Adrenal gland (tissue), 12 donors: ENCODE results near the gene BCAR3. TPM values are rescaled to one million over a fixed set of nuclear protein-coding genes. Genes with fewer than 3 reads are reported as not detected.

Experiments
- DNase-seq, 7 donors: peaks; one replicate each; pipeline ENCODE4 v3.0.0-alpha.2; 2019 to 2020
- H3K27ac ChIP-seq, 5 donors: fragments of 200-600 bp; sonication (generic) in 4 of 5; 1 replicate in 3 of 5; 2 replicates in 2 of 5; pipeline versions ENCODE4 v1.5.1 to v1.8.0; 2016 to 2020; ENCODE audit warnings: mild to moderate bottlenecking in 1 of 5
- H3K27me3 ChIP-seq: fragments of 200-600 bp; 2 replicates; pipeline ENCODE4 v1.8.0; 2021
- H3K36me3 ChIP-seq, 2 donors: fragments of 200-600 bp; replicated peaks in 1 of 2; 1 replicate in 1 of 2; 2 replicates in 1 of 2; pipeline versions ENCODE4 v1.5.1 to v1.8.0; 2018 to 2022
- H3K4me1 ChIP-seq, 2 donors: fragments of 200-600 bp; replicated peaks in 1 of 2; 1 replicate in 1 of 2; 2 replicates in 1 of 2; pipeline versions ENCODE4 v1.5.1 to v1.8.0; 2018 to 2021
- H3K4me3 ChIP-seq, 4 donors: fragments of 200-600 bp; sonication (generic) in 3 of 4; one replicate each; pipeline ENCODE4 v1.5.1; 2016 to 2018
- H3K9me3 ChIP-seq, 3 donors: fragments of 200-600 bp; sonication (generic) in 1 of 3; replicated peaks in 1 of 3; 1 replicate in 2 of 3; 2 replicates in 1 of 3; pipeline versions ENCODE4 v1.5.1 to v1.8.0; 2016 to 2021
- POLR2A ChIP-seq, 2 donors: fragments of 450-650 bp; IDR thresholded peaks; one replicate each; pipeline ENCODE4 v1.6.1; 2017; ENCODE audit warnings: antibody characterized with exemption in 2 of 2, mild to moderate bottlenecking in 2 of 2, moderate library complexity in 1 of 2
- WGBS, 4 donors: extraction: QIAGEN DNeasy Blood & Tissue Kit in 2 of 4; methylation state at CpG; one replicate each; pipeline versions ENCODE4 v1.1.5 to v1.1.7; 2013 to 2017; 5-methylcytosine and 5-hydroxymethylcytosine counted together
- intact Hi-C, 2 donors: fragments of 100-400 bp; cut with DNase I; formaldehyde crosslinking; loops; one replicate each; pipeline versions ENCODE4 v1.14.1 to v1.15.0; 2022 to 2023
- polyA plus RNA-seq, 3 donors: library from polyadenylated mRNA; stranded (reverse); fragments of 200-250 nt in 2 of 3; fragments of 350-450 nt in 1 of 3; fragmentation: Illumina TruSeq in 1 of 3; extraction: RNeasy Lipid Tissue Mini Kit (QIAGEN cat#74804) in 1 of 3; gene quantifications; one replicate each; pipeline ENCODE4 v1.2.3, GENCODE V29; 2013 to 2014
- total RNA-seq, 9 donors: library from RNA; depleted of rRNA in 4 of 9; stranded (reverse); fragments of >200 nt in 4 of 9; fragments of 120-200 nt in 1 of 9; fragmentation: NEBNext Ultra II Directional in 1 of 9; extraction: Animal tissue kit (Norgen Biotek cat#: 25700) in 1 of 9; gene quantifications; one replicate each; pipeline versions ENCODE4 v1.1.0 to v1.2.4, GENCODE V29; 2013 to 2023
- TF ChIP-seq, protein P1 (sequence below), 6 experiments: fragments of 450-650 bp in 4 of 6; fragments of 200-600 bp in 2 of 6; sonication (generic) in 1 of 6; IDR thresholded peaks; 1 replicate in 5 of 6; 2 replicates in 1 of 6; pipeline versions ENCODE4 v1.5.1 to v1.8.0; 2016 to 2021; ENCODE audit warnings: antibody characterized with exemption in 6 of 6, mild to moderate bottlenecking in 2 of 6, moderate library complexity in 1 of 6
- donor health status: healthy with polysubstance abuse.
- donor health status: Bipolar disorder and iron deficiency.
- donor health status: DM: yes; HTN: yes; CAD: no.
- donor health status: DM: no; HTN: no; CAD: no.
- donor health status: DM: no; HTN: no; CAD: no.
- donor health status: DM: yes; HTN: yes; CAD: no.

The BCAR3 gene
- total and polyA plus RNA-seq, 12 donors, result 6.5 to 31.6 (median 23.9) TPM

DNA sequence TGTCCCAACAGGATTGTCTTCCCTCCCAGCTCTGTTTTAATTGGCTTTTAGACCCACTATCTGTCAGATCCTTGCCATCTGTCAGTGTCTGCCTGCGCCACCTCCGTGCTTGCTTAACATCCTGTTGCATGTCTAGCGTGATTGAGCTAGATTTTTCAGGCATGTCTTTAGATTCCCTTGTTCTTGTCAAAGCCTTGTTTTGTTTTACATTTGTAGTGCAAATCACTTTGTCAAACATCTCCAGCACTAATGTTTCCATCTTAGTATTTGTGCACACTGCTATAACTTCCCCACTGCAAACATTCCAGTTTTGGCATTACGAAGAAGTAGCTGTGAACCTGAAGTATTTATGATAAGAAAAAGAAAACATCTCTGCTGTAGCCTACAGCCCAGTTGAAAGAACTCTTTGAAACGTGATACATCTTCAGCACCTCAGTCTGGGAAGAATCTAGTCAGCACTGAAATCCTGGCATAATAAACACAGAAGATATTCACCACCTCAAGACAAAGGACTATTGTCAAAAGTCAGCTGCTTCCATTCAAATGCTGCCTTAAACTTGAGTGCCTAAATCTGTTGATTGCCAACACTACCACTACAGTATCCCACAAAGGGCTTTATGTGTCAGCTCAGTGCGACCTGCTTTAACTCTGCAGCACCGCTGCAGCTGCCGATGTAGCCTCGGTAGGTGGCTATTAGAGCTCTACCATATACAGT lies 128.7 kb downstream of the BCAR3 start:
- intact Hi-C loops, result no loop called here

DNA sequence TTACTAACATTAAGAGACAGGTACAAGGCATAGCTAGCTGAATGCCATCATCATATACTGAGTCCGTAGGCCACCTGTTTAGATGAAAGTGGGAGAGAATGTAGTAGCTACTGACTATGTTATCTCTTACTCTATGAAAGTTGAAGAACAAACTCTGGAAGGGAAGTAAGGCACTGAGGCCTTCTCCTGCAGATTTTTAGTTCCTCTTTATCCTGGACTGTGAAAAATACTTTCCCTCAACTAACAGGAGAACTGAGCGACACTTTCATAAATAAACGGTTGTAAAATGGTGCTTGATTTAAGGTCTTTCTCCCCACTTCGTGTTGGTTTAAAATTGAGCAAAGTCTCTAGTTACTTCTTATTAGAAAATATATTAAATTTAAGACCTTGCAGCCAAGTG lies 131.8 kb downstream of the BCAR3 start:
- DNase-seq, result no peak
- no peak overlapping the region for H3K4me3 ChIP-seq
- H3K27me3 ChIP-seq, result no peaks in the 10 kb centered on the region
- no peak for TF ChIP-seq POLR2A (IDR thresholded peaks at IDR 0.05)
- TF ChIP-seq, protein P1, sequence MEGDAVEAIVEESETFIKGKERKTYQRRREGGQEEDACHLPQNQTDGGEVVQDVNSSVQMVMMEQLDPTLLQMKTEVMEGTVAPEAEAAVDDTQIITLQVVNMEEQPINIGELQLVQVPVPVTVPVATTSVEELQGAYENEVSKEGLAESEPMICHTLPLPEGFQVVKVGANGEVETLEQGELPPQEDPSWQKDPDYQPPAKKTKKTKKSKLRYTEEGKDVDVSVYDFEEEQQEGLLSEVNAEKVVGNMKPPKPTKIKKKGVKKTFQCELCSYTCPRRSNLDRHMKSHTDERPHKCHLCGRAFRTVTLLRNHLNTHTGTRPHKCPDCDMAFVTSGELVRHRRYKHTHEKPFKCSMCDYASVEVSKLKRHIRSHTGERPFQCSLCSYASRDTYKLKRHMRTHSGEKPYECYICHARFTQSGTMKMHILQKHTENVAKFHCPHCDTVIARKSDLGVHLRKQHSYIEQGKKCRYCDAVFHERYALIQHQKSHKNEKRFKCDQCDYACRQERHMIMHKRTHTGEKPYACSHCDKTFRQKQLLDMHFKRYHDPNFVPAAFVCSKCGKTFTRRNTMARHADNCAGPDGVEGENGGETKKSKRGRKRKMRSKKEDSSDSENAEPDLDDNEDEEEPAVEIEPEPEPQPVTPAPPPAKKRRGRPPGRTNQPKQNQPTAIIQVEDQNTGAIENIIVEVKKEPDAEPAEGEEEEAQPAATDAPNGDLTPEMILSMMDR (IDR thresholded peaks at IDR 0.05), result no peak
- no peaks in the 10 kb centered on the region for H3K9me3 ChIP-seq
- peaks cover 0 to 22% of the 10 kb centered on the region in 2 donors for H3K4me1 ChIP-seq
- H3K36me3 ChIP-seq, result no peaks in the 10 kb centered on the region
- H3K27ac ChIP-seq, result no peak overlapping the region
- intact Hi-C loops, result loop anchor here in 1 of 2 donors (10.0 kb wide), 1 partner anchor 105 kb away; the partner anchor contains the start of gene FNBP1L
- 78 to 94% (median 87%) methylated on average over 4 of the region's 4 CpGs for WGBS, 4 donors

More for the DNA sequence above, 128.7 kb downstream of the BCAR3 start:
- Histone ChIP-seq H3K27me3 (no peaks in the 10 kb centered on the region), H3K36me3 (no peaks in the 10 kb centered on the region), H3K9me3 (no peaks in the 10 kb centered on the region), H3K4me1 (peaks cover 0 to 22% of the 10 kb centered on the region in 2 donors), H3K4me3 (no peak overlapping the region), H3K27ac (peak overlapping the region in 1 of 5 donors; percentile 53)
- peak in 2 of 7 donors; percentile 26 to 56 for DNase-seq
- TF ChIP-seq, protein P1 (IDR thresholded peaks at IDR 0.05), result no peak
- TF ChIP-seq POLR2A (IDR thresholded peaks at IDR 0.05), result no peak
- WGBS, 4 donors, result 73 to 77% (median 75%) methylated on average over 9 of the region's 9 CpGs

DNA sequence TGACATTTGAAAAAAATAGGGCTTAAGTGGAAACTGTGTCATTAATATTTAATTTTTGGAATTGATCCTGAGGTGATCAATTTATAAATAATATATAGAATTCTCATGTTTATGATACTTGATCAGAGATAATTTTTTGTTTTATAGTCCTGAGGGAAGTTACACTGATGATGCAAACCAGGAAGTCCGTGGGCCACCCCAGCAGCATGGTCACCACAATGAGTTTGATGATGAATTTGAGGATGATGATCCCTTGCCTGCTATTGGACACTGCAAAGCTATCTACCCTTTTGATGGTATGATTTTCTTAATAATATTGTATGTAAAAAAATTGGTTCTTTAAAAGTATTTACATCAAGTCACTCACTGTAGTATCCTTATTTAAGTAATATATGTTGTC lies 132.5 kb downstream of the BCAR3 start:
- intact Hi-C loops, result loop anchor here in 1 of 2 donors (10.0 kb wide), 1 partner anchor 104 kb away; the partner anchor contains the start of gene FNBP1L
- Histone ChIP-seq H3K9me3 (no peaks in the 10 kb centered on the region), H3K27ac (no peak overlapping the region), H3K4me1 (peaks cover 0 to 17% of the 10 kb centered on the region in 2 donors), H3K27me3 (no peaks in the 10 kb centered on the region), H3K36me3 (no peaks in the 10 kb centered on the region), H3K4me3 (no peak overlapping the region)
- WGBS, 4 donors, result 81 to 92% (median 86%) methylated on average over 1 of the region's 1 CpG
- TF ChIP-seq, protein P1 (IDR thresholded peaks at IDR 0.05), result no peak
- no peak for TF ChIP-seq POLR2A (IDR thresholded peaks at IDR 0.05)
- no peak for DNase-seq

DNA sequence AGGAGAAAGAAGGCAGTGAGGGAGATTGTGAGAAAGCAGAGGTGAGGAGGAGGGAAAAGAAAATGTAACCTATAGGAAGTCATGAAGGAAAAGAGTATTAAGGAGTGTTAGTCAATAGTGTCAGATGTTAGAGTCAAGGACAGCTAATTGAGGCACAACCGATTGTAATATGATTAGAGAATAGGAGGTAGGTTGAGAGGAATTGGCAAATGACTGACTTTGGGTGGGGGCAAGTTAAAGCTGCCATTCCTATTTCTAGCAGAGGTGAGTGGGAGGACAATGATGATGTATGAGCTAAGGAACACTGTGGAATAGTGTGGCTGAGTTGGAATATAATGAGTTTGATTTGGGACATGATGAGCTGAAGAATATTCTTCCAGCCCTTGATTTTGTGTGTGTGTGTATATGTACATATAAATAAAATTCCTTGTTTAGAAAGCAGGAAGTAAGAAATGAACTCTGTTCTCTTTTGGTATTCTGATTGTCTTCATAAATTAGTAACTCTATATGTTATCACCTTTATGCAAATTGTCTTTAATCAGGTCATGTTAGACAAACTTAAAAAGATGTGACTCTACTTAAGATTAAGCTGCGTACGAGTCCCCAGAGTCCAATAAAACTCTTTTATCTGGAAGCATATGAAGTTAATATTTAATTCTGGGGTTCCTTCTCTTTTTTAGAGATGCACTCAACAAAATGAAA lies 135.3 kb downstream of the BCAR3 start:
- Histone ChIP-seq H3K27ac (no peak overlapping the region), H3K4me1 (no peaks in the 10 kb centered on the region), H3K36me3 (no peaks in the 10 kb centered on the region), H3K9me3 (no peaks in the 10 kb centered on the region), H3K27me3 (no peaks in the 10 kb centered on the region), H3K4me3 (no peak overlapping the region)
- intact Hi-C loops, result loop anchor here in 1 of 2 donors (10.0 kb wide), 1 partner anchor 102 kb away; the partner anchor contains the start of gene FNBP1L
- TF ChIP-seq, protein P1 (IDR thresholded peaks at IDR 0.05), result no peak
- no peak for TF ChIP-seq POLR2A (IDR thresholded peaks at IDR 0.05)
- WGBS, 4 donors, result 93 to 97% (median 94%) methylated on average over 3 of the region's 3 CpGs
- DNase-seq, result no peak
